NCI-H526 treated with DMSO at 0.1 percent for 48 hours (cell line): ENCODE results near the gene KNCN.

ENCODE experiments used
- DNase-seq: peaks from one replicate; lab custom pipeline; 2025; lab: John Stamatoyannopoulos, UW

Gene KNCN

DNA sequence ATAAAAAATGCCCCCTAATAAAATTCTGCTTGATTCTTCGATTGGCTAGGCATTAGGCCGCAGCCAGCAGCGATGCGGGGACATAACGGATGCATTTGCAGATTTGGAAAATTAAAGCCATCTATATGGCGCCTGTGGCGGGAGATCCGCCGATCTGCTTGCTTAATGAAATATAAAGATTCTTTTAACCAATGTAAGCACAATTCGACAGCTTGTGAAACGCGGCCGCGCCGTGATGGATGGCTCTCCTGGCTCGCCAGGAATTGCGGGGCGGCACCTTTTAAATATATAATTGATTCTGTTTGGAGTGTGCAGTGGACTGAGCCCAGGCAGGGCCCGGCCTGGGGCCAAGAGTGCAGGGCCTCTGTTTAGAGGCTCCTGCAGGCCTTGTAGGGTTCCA lies 53.8 kb downstream of the KNCN start:
- DNase-seq, result no peak

DNA sequence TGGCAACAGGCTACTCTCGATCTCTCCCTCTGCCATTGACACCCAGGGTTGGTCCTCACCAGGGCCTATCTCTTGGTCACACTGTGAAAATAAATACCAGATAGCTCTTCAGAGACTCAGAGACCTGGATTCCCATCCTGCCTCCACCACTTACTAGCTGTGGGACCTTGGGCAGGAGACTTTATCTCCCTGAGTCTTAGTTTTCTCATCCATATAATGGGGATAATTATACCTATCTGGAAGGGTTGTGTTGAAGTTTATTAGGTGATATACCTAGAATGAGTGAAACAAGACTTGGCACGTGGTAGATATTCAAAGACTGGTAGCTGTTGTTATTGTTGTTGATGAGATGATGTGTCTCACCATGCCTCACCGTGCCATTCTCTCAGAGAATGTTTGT lies 54.4 kb downstream of the KNCN start:
- no peak for DNase-seq

DNA sequence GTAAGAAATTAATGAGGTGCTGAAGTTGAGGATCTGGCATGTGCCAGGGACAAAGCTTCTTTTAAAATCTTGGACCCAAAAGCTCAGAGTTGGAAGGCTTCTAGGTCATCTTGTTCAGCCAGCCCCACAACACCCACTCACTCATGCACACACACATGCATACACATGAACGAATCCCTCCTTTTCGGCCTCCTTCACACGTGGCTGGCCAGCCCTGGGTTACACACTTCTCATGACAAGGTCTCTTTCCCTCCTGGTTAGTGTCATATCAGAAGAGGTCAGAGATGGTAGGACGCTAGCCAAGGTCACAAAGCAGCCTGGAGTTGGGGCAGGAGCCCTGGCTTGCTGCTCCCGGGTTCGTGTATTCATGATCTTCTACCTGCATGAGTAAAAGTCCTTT lies 54.9 kb downstream of the KNCN start:
- DNase-seq, result no peak

DNA sequence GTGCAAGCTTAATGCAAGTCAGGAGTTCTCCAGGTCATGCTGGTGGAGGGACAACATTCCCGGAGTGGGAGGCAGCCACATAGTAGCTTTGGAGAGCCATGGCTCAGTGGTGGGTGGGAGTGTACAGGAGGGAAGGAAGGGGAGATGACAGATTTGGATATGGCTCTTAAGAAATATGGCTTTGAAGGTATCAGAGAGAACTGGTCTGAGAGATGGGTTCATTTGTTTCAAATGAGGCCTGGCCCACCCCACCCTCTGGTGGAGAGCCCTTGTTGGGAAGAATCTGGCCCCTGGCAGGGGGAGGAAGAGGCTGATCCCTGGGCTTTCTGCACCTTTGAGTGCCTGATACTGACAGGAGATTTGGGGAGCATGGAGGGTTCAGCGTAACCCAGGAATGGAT lies 55.7 kb downstream of the KNCN start:
- no peak for DNase-seq
